Body of pancreas (tissue), 4 donors: ENCODE results near the gene CYTH3. TPM values are rescaled to one million over a fixed set of nuclear protein-coding genes. Genes with fewer than 3 reads are reported as not detected.

Experiments used
- ATAC-seq: fragments of 150-250 bp; one replicate; pipeline ENCODE4 v1.9.1; 2016
- DNase-seq, 4 donors: peaks; one replicate each; pipeline ENCODE4 v3.0.0-alpha.2; 2019
- H3K27ac ChIP-seq, 4 donors: fragments of 200-600 bp; sonication (generic); 1 replicate in 3 of 4; 2 replicates in 1 of 4; pipeline versions ENCODE4 v1.5.1 to v1.6.1; 2016 to 2019; ENCODE audit warnings: mild to moderate bottlenecking in 1 of 4, mixed read lengths in 1 of 4, moderate library complexity in 1 of 4
- H3K27me3 ChIP-seq, 2 donors: fragments of 200-600 bp; sonication (generic); one replicate each; pipeline ENCODE4 v1.6.0; 2016; ENCODE audit warnings: mild to moderate bottlenecking in 1 of 2
- H3K36me3 ChIP-seq, 2 donors: fragments of 200-600 bp; sonication (generic); replicated peaks in 1 of 2; 2 replicates each; pipeline ENCODE4 v1.5.1; 2016; ENCODE audit warnings: low read depth in 2 of 2; ENCODE audit not compliant: insufficient read depth in 1 of 2
- H3K4me1 ChIP-seq: fragments of 200-600 bp; sonication (generic); one replicate; pipeline ENCODE4 v1.6.0; 2016
- H3K4me3 ChIP-seq, 2 donors: fragments of 200-600 bp; sonication (generic); 1 replicate in 1 of 2; 2 replicates in 1 of 2; pipeline ENCODE4 v1.5.1; 2016 to 2019
- H3K9me3 ChIP-seq, 3 donors: fragments of 200-600 bp; sonication (generic); 1 replicate in 2 of 3; 2 replicates in 1 of 3; pipeline ENCODE4 v1.5.1; 2016
- POLR2A ChIP-seq, 3 donors: fragments of 450-650 bp; IDR thresholded peaks; one replicate each; pipeline ENCODE4 v1.6.1; 2016; ENCODE audit warnings: antibody characterized with exemption in 3 of 3, mild to moderate bottlenecking in 2 of 3
- WGBS, 2 donors: methylation state at CpG; one replicate each; pipeline ENCODE4 v1.1.5; 2017; 5-methylcytosine and 5-hydroxymethylcytosine counted together
- intact Hi-C: fragments of 100-400 bp; cut with DNase I; formaldehyde crosslinking; loops from one replicate; pipeline ENCODE4 v1.15.1; 2023
- total RNA-seq, 2 donors: library from RNA; depleted of rRNA; stranded (reverse); fragments of >200 nt; gene quantifications; one replicate each; pipeline ENCODE4 v1.1.0, GENCODE V29; 2016
- TF ChIP-seq, protein P1 (sequence below), 7 experiments: fragments of 450-650 bp in 4 of 7; fragments of 200-600 bp in 3 of 7; sonication (generic) in 3 of 7; IDR thresholded peaks; one replicate each; pipeline ENCODE4 v1.5.1; 2016 to 2019; ENCODE audit warnings: antibody characterized with exemption in 7 of 7

Gene CYTH3
- total RNA-seq, 2 donors from 2014 or later = 14.0 to 18.8 TPM

DNA sequence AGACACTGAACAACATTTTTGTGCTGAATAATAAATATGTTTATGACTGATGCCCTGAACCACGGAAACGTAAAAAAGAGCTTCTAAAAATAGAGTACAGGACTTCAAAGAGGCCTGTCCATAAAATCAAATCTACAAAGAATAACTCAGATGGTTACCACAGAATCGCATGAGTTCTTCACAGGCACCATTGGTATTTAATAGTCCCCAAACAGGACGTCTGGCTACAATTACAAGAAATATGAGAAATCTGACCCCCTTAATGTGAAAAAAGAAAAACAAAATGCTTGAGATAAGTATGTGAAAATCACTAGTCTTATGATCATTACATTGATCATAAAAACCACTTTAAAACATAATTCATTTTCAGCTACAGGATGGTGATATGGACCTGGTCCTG is 20.8 kb downstream of the CYTH3 start:
- Histone ChIP-seq H3K27me3 (no peaks in the 10 kb centered on the region), H3K36me3 (no peaks in the 10 kb centered on the region), H3K4me1 (no peaks in the 10 kb centered on the region), H3K4me3 (no peak overlapping the region), H3K27ac (no peak overlapping the region), H3K9me3 (no peaks in the 10 kb centered on the region)
- intact Hi-C loops = no loop called here
- no peak for DNase-seq
- TF ChIP-seq, protein P1, sequence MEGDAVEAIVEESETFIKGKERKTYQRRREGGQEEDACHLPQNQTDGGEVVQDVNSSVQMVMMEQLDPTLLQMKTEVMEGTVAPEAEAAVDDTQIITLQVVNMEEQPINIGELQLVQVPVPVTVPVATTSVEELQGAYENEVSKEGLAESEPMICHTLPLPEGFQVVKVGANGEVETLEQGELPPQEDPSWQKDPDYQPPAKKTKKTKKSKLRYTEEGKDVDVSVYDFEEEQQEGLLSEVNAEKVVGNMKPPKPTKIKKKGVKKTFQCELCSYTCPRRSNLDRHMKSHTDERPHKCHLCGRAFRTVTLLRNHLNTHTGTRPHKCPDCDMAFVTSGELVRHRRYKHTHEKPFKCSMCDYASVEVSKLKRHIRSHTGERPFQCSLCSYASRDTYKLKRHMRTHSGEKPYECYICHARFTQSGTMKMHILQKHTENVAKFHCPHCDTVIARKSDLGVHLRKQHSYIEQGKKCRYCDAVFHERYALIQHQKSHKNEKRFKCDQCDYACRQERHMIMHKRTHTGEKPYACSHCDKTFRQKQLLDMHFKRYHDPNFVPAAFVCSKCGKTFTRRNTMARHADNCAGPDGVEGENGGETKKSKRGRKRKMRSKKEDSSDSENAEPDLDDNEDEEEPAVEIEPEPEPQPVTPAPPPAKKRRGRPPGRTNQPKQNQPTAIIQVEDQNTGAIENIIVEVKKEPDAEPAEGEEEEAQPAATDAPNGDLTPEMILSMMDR (IDR thresholded peaks at IDR 0.05) = no peak
- no peak for TF ChIP-seq POLR2A (IDR thresholded peaks at IDR 0.05)
- no peak for ATAC-seq
- WGBS, 2 donors = 70 to 75% methylated on average over 4 of the region's 4 CpGs

- no peak for ATAC-seq
- Histone ChIP-seq H3K27me3 (no peaks in the 10 kb centered on the region), H3K27ac (no peak overlapping the region), H3K9me3 (no peaks in the 10 kb centered on the region), H3K4me1 (no peaks in the 10 kb centered on the region), H3K4me3 (no peak overlapping the region), H3K36me3 (no peaks in the 10 kb centered on the region)
- TF ChIP-seq, protein P1 (IDR thresholded peaks at IDR 0.05) = no peak
- TF ChIP-seq POLR2A (IDR thresholded peaks at IDR 0.05) = no peak
- WGBS, 2 donors = 81 to 89% methylated on average over 4 of the region's 4 CpGs
- intact Hi-C loops = no loop called here
- DNase-seq = no peak
Measured at GRCh38 chr7:6250364-6250833, 22.0 kb downstream of the CYTH3 start.

- Histone ChIP-seq H3K4me1 (no peaks in the 10 kb centered on the region), H3K27me3 (no peaks in the 10 kb centered on the region), H3K9me3 (no peaks in the 10 kb centered on the region), H3K27ac (no peak overlapping the region), H3K4me3 (no peak overlapping the region), H3K36me3 (no peaks in the 10 kb centered on the region)
- TF ChIP-seq, protein P1 (IDR thresholded peaks at IDR 0.05) = no peak
- no peak for TF ChIP-seq POLR2A (IDR thresholded peaks at IDR 0.05)
- intact Hi-C loops = no loop called here
- no peak for DNase-seq
- ATAC-seq = no peak
- 91 to 97% methylated on average over 4 of the region's 4 CpGs for WGBS, 2 donors
Measured at GRCh38 chr7:6249043-6249442, 23.4 kb downstream of the CYTH3 start.

- intact Hi-C loops = no loop called here
- DNase-seq (no peak), ATAC-seq (no peak)
- H3K9me3 ChIP-seq = no peaks in the 10 kb centered on the region
- no peak for TF ChIP-seq POLR2A (IDR thresholded peaks at IDR 0.05)
- TF ChIP-seq, protein P1 (IDR thresholded peaks at IDR 0.05) = no peak
- no peaks in the 10 kb centered on the region for H3K36me3 ChIP-seq
- H3K27ac ChIP-seq = no peak overlapping the region
- 89 to 91% methylated on average over 4 to 6 of the region's 6 CpGs for WGBS, 2 donors
- H3K4me3 ChIP-seq = no peak overlapping the region
- H3K27me3 ChIP-seq = no peaks in the 10 kb centered on the region
- H3K4me1 ChIP-seq = no peaks in the 10 kb centered on the region
Measured at GRCh38 chr7:6248581-6248980, 23.8 kb downstream of the CYTH3 start.

GRCh38 chr7:6246251-6246917 is 26.0 kb downstream of the CYTH3 start:
- Histone ChIP-seq H3K36me3 (no peaks in the 10 kb centered on the region), H3K4me3 (no peak overlapping the region), H3K9me3 (no peaks in the 10 kb centered on the region), H3K27me3 (no peaks in the 10 kb centered on the region), H3K4me1 (no peaks in the 10 kb centered on the region), H3K27ac (no peak overlapping the region)
- WGBS, 2 donors = 81 to 88% methylated on average over 8 of the region's 8 CpGs
- intact Hi-C loops = no loop called here
- no peak for ATAC-seq
- TF ChIP-seq POLR2A (IDR thresholded peaks at IDR 0.05) = no peak
- TF ChIP-seq, protein P1 (IDR thresholded peaks at IDR 0.05) = no peak
- no peak for DNase-seq
